ENCODE measurements around the gene TCFL5. TPM values are rescaled to one million over a fixed set of nuclear protein-coding genes. Genes with fewer than 3 reads are reported as not detected.
A peak's percentile ranks its signal among the peaks of the same experiment; 100 is the strongest.

TCFL5 gene
- polyA plus RNA-seq, 1 donor: 12.6 TPM

DNA sequence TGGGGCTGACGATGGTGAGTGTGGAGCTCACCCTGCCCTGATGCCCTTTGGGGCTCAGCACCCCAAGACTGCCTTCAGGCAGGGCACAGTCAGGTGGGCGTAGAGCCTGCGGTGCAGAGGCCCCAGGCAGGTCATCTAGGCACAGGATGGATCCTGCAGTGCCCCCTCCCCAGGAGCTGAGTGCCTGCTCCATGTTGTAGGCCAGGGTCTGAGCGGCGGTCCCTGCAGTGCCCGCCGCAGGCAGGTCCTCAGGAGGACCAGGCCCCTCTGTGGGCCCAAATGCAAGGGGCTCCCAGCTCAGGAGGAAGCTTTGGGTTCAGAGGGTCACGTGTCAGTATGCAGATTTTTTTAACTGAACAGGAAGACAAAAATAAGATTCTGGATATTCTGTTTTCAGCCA is 62.6 kb downstream of the TCFL5 start:
- DNase-seq: no peak

DNA sequence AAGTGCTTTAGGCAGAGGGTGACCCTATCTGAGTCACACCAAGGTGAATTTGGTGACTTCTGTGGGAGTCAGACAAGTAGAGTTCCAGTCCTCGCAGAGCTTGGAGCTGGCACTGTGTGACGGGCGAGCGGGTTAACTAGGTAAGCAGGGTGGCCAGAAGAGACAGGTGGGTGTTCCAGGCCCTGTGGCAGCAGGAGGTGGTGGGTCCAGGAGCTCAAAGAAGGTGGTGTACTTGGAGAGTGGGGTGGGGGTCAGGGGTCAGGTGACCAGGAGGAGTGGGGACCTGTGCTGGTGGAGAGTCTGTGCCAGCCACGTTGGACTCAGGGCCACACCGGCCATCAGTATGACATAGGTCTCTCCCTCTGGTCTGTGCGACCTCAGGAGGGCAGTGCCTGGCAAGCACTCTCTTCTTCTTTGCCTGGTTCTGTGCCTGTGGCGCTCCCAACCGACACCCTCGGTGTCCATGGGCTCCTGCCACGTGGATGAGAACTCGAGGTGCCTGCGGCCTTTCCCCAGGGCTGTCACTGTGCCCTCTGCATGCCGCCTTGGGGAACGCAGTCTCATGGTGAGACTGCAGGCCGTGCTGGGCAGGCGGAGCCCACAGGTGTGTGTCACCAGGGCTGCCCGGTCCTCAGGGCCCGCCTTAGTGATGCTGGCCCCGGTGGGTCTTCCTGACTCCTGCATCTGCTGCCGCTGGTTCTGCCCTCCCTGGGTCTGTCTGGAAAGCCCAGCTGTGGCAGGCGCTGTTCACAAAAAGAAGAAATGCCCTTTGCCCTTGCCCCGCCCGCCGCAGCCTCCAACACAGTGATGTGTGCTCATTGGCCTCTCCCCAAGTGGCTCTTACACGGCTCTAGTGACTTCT is 63.7 kb downstream of the TCFL5 start:
- DNase-seq: no peak

DNA sequence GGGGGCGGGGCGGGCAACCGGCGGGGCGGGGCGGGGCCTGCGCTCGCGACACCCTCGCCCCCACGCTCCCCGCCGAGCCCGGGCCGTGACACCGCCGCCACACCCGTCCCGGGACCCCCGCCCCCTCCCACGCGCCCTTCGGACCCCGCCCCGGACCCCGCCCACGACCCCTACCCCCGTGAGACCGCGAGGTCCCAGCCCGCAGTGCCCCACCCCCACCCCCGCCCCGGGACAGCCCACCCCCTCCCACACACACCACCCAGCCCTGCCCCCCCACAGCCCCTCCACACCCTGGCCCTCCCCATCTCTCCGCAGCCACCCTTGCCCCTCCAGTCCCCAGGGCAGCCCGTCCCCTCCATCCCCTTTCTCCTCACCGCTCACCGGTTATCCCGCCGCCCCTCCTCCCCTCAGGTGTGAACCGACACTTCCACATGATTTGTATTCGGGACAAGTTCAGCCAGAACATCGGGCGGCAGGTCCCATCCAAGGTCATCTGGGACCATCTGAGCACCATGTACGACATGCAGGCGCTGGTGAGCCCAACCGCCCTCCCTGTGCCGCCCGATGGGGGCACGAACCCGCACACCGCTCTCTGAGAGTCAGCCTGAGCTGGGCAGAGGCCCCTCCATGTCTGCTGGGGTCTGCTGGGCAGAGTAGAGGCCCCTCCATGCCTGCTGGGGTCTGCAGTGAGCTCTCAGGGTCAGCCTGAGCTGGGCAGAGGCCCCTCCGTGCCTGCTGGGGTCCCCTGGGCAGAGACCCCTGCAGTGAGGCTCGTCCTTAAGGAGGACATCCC is 64.7 kb downstream of the TCFL5 start:
- DNase-seq: no peak

DNA sequence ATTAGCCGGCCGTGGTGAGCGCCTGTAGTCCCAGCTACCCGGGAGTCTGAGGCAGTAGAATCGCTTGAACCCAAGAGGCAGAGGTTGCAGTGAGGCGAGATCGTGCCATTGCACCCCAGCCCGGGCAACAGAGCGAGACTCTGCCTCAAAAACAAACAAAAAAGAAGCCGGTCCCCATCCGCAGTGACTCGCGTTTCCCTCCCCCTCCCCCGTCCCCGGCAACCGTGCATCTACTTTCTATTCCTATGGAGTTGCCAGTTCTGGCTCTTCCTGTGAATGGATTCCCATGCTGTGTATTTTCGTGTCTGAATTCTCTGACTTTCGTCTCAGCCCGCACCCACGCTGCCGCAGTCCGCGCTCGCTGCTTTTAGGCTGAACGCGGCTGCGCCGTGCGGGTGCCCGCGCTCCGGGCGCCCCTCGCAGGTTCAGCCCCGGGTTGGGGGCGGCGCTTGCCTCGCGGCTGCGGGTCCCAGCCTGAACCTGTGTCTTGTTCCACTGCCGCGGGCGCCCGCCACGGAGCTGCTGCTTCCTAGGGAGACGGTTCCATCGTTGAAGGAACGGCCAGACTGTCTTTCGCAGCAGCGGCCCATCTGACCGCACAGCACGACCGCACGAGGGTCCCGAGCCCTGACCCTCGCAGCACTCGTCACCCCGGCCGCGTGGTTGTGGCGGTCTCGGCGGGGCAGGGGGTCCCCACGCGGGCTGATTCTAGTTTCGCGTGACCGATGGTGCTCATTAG is 66.4 kb downstream of the TCFL5 start:
- DNase-seq: no peak

DNA sequence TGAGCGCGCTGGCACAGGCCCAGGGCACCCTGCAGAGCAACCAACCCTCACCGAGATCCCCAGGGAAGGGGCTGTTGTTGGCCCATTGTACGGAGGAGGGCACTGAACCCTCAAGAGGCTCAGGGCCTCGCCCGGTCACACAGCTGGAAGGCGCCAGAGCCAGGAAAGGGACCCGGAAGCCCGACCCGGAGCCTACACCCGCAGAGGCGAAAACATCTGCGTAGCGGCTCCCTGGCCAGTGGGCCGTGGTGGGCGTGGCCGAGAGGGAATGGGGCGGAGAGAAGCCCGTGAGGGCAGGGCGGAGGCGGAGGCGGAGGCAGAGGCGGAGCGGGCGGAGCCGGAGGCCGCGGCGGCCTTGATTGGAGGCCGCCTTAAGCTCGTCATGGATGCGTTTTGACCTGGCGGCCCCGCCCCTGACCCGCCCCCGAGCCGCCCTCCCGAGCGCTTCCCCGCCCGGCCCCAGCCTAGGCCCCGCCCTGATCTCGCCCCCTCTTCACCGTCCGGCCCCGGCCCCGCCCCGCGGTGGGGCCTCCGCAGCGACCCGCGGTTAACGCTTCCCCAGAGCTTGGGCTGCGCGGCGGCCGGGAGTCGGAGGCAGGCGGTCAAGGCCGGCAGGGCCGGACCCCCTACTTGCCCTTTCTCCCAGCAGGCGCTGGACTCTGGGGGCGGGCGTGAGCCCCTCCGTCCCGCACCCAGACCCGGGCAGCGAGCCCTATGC is 67.5 kb downstream of the TCFL5 start:
- DNase-seq: peak; percentile 95

DNA sequence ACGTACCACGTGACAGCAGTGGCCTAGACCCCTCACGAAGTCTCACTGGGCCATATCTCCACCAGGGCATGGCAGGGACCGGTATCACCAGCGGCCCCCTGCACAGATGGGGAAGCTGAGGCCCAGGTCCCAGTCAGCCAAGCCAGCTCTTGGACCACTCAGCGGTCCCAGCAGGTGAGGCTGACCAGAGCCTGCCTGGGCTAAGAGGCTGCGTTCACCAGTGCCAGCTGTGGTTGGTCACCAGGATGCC is 67.9 kb downstream of the TCFL5 start:
- DNase-seq: no peak

DNA sequence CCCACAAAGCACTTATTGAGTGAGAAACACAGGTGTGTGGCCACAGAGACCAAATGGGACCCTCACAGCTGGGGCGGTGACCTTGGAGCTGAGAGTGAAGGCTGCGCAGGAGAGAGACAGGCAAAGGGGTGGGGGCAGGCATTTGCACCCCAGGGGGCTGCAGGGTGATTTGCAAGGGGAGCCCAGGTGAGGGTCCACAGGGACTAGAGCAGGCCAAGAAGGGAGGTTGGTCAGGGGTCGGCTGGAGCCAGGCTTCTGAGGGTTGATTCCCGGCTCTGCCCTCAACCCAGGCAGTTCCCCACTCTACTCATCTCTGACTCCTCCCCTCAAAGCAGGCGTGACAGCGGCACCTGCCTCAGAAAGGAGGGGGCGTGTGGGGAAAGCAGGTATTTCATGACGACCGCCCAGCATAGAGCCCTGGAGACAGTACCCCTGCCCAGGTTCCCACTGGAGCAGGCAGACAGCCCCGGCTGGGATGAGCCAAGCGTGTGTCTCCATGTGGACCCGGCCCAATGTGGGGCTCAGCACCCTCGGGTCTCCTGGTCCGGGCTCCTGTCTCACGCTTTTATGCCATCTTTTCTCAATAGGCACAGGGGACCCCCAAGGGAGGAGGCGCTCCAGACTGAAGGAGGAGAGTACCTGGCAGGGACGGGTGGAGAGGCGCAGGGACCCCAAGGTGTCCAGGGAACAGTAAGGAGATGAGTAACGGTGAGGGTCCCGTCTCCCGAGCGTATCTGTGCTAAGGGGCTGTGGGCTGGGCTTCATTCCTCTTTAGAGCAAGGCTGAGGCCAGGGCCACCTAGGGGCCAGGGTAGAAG is 68.5 kb downstream of the TCFL5 start:
- no peak for DNase-seq

DNA sequence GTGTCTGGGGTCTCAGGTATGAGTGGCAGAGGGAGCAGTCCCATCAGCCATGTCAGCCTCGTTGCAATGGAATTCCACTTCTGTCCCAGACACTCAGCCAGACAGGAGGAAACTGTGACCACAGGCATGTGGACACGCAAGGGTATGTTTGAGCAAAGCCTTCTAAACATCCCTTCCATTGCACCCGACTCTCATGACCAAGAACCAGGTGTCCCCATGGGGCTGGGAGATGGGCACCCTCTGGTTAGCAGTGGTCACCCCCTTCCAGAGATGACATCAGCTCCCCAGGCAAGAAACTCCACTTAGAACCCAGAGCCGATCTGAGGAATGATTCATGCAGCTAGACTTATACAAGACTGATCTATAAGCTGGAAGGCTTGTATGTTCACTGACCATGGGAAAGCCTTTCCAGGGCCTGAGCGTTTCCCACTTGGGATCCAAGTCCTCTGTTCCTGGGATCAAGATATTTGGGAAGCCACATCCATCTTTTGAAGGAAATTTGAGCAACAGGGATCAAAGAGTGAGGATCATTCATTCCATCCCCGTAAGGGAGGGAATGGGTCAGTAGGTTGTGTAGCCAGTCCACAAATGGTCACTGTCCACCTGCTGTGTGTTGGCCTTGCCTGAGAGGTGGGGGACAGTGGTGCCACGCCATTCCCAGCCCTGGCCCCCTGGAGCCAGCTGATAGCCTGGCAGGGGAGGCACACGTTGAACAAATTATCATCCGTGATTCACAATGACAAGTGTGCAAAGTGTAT is 69.3 kb downstream of the TCFL5 start:
- DNase-seq: no peak

DNA sequence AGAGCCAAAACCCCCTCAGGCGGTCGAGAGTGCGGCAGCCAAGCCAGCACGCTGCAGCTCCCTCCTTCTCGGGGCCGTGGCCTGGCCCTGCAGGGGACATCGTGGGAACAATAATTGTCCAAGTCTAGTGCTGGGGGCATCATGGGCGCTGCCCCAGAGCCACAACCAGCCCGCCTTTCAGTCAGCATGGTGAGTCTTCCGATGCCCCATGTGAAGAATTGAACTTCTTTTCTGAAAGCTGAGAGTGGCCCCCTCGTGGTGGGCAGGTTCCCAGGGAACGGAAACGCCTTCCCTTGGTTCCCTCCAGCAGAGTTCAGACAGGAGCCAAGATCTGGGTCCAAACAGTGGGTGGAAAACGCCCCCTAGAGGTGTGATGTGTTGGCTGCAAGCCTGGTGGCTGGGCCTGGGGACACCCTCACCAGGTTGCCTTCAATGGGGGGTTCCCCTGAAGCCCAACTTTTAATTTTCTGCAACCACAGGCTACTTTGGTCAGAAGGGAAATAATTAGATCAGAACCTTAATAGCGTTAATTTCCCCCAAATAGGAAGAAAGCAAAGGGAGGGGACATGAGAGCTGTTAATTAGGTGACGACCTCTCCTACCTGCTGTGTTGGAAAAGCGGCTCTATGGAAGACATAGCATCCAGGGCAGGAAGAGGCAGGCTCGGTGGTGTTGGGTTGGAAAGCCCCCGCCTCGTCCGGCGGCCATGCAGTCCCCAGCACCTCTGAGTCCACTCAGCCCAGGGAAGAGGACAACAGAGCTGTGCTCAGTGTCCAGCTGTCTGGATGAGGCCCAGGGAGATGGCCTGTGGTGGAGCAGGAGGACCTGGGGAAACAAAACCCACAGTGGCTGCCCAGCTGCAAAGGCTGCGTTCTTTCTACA is 70.1 kb downstream of the TCFL5 start:
- peak; percentile 88 for DNase-seq

Other genes with a start within 250 kb of the TCFL5 start
- gene SLCO4A1, start 219.3 kb downstream of the TCFL5 start, polyA plus RNA-seq (ENCODE audit: insufficient read length): 2.0 TPM
- gene NTSR1, start 153.0 kb downstream of the TCFL5 start, polyA plus RNA-seq (ENCODE audit: insufficient read length): 1.5 TPM
- gene MRGBP, start 65.3 kb downstream of the TCFL5 start, polyA plus RNA-seq (ENCODE audit: insufficient read length): 14.8 TPM
- 24.6 TPM for gene OGFR, start 57.0 kb downstream of the TCFL5 start, polyA plus RNA-seq (ENCODE audit: insufficient read length)
- gene COL9A3, start 44.8 kb downstream of the TCFL5 start, polyA plus RNA-seq (ENCODE audit: insufficient read length): 10.3 TPM
- 66.2 TPM for gene DIDO1, start 64.7 kb upstream of the TCFL5 start, polyA plus RNA-seq (ENCODE audit: insufficient read length)
- gene GID8, start 76.3 kb upstream of the TCFL5 start, polyA plus RNA-seq (ENCODE audit: insufficient read length): 57.8 TPM
- gene SLC17A9, start 90.9 kb upstream of the TCFL5 start, polyA plus RNA-seq (ENCODE audit: insufficient read length): 1.7 TPM
- not detected for gene BHLHE23, start 145.1 kb upstream of the TCFL5 start, polyA plus RNA-seq (ENCODE audit: insufficient read length)